HT1080 (cell line): ENCODE results near the gene CDX2. TPM values are rescaled to one million over a fixed set of nuclear protein-coding genes. Genes with fewer than 3 reads are reported as not detected.

Source experiments
- DNase-seq: peaks from one replicate; pipeline ENCODE4 v3.0.0-alpha.2; 2015; ENCODE audit warnings: low read depth
- total RNA-seq: library from RNA; depleted of rRNA; stranded (reverse); fragments of >200 nt; shearing (Covaris generic); gene quantifications from 2 replicates; pipeline ENCODE4 v1.2.3, GENCODE V29; 2014

The CDX2 gene
- total RNA-seq, 1 experiment from 2014 or later = not detected

- DNase-seq = no peak
These were observed 10.0 kb upstream of the CDX2 start for GRCh38 chr13:27979001-27979643.

DNA sequence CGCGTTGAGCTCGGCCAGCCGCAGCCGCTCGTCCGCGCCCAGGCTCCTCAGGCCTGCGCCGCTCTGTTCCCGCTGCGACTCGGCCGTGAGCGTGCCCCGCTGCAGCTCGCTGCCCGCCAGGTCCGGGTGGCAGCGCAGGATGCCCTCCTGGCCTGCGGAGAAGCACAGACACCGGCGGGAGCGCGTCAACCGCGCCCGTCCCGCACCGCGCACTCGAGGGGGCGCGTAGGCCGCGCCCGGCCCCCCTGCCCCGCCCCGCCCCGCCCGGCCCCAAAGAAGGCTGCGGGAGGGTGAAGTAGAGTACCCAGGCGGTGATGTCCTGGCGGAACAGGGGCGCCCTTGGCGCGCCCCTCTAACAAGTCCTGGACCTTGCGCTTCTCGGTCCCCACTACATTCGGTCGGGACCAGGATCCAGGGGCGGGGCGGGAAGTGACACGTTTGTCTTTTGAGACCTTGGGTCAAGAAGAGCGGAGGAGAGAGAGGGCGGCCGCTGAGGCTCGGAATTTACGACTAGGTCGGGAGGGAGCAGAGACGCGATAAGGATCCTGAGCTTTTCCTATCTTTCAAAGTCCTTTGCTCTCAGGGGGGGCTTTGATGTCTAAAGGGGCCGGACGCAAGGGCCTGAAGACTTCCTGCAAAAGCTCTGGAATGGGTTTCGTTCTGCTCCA, 9.3 kb upstream of the CDX2 start:
- no peak for DNase-seq

- DNase-seq = no peak
These were observed 8.6 kb upstream of the CDX2 start for GRCh38 chr13:27977476-27978300.

- no peak for DNase-seq
These were observed 7.4 kb upstream of the CDX2 start for GRCh38 chr13:27976362-27977091.

- no peak for DNase-seq
These were observed 6.6 kb upstream of the CDX2 start for GRCh38 chr13:27975564-27976361.

GRCh38 chr13:27973961-27974662, 5.0 kb upstream of the CDX2 start:
- no peak for DNase-seq

DNA sequence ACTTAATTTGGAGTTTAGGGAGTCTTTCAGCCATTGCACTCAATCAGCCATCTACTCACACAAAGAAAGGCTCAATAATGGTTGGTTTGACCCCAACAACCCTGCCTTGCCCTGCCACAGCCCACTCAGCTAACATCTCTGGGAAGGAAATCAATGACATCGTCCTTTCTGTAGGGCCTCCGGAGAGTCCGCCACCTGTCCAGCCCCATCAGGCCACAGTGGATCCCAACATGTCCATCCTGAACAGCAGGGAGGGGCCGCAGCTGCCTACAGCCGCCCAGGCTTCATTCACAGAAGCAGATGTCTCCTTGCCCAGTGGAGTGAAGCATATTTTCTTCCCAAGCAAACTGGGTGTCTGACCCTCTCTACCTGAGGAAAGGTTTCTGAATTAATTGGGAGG, 4.2 kb upstream of the CDX2 start:
- DNase-seq = no peak

GRCh38 chr13:27972478-27972820, 3.3 kb upstream of the CDX2 start:
- DNase-seq = no peak

DNA sequence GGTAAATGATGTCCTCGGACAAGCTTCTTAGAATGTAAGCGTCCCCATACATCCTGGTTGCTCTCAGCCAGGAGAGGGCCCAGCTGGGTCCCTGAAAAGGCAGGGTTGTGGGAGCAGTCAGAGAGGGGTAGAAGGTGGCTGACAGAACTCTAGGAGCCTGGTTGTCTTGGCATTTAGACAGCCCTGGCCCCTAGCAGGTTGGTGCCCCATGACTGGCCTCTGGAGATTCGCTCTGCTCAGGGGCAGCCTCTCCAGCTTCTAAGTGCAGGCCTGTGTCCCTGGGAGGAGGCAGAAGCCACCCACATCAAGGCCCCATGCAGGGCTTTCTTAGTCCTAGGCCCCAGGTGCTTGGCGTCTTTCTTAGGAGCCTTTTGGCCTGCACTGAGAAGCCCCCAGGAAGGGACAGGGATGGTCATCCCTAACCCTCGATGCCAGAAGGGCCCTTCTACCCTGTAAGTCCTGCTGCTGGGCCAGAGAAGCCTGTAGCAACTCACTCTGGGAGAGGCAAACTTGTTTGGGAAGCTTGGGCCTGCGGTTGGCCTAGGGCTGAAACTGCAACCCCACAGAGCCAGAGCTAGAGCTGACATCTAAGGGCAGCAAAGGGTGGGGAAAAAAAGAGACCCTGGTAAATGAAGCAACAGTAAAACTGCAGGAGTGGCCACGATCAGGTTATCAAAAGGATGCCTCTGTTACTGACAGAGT, 2.8 kb upstream of the CDX2 start:
- DNase-seq = no peak

- DNase-seq = no peak
These were observed 2.1 kb upstream of the CDX2 start for GRCh38 chr13:27971236-27971645.

GRCh38 chr13:27970382-27971235, 1.5 kb upstream of the CDX2 start:
- DNase-seq = no peak

- DNase-seq = no peak
These were observed 733 bp upstream of the CDX2 start for GRCh38 chr13:27969866-27970229.

DNA sequence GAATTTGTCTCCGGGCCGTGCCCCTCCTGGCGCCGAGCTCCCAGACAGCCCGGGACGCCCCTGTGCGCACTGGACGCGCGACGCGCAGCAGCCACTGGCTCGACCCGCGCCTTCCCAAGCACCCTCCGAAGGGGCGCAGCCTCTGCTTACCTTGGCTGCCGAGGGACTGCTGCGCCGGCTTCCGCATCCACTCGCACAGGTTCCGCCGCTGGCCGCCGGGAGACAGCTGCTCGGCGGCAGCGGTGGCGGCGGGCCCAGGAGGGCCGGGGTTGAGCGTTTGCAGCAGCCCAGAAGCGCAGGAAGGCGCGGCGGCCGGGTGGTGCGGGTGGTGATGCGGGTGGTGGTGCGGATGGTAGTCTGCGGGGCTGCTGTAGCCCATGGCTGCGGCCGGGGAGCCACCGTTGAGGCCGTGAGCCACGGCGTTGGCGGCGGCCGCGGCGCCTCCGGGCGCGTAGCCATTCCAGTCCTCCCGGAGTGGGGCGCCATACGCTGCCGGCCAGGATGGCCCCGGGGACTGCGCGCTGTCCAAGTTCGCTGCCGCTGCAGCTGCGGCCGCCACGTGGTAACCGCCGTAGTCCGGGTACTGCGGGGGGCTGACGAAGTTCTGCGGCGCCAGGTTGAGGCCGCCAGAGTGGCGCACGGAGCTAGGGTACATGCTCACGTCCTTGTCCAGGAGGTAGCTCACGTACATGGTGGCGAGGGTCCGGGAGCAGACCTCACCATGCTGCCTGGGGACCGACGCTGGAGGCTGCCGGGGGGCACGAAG, 616 bp downstream of the CDX2 start:
- DNase-seq = no peak

DNA sequence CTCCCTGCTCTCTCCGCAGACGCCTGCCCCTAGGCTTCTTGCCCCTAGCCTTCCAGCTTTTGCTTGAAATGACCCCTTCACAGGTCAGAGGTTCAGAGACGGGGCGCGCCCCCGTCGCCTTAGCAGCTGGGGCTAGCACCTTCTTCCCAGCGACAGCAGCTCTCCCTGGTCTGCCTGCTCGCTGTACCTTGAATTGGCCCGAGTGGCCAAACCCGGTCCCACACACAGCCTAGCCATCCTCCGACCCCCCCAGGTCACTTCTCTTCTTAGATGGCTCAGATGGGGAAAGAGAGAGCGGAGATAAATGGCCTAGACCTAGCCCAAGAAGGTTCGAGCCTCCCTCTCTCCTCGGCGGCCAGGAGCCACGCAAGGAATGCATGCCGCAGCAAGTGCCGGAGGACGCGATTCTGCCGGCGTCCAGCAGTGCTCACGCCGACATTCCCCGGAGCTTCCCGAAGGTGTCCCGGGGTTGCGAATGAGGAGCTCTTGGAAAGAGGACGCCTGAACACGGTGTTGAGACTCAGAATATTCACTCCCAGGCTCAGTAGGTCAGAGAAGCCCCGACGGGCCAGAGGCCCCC, 1.3 kb downstream of the CDX2 start:
- DNase-seq = no peak

GRCh38 chr13:27967203-27967735, 1.8 kb downstream of the CDX2 start:
- no peak for DNase-seq

DNA sequence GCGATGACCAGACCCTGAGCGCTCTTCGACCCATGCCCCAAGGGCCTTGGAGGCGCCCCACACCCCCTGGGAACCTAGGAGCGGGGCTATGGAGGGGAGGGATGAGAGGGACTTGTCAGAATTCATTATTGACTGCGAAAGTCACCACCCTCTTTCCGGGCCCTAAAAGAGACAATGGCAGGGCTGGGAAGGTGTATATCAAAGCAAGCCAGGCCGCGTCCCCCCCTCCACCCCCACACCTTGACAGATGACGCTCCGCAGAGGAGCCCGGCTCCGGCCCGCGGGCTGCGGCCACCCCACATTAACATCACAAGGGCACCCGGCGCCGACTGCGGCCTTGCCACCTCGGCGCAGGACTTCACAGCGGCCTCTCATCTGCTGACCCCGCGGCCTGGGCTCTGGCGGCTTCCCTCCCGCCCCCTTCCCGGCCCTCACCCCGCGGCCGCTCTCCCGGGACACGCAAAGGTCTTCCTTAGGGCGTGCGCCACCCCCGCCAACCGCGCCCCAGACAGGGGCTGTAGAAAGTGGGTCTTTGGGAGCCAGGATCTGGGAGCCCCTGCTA, 2.4 kb downstream of the CDX2 start:
- DNase-seq = no peak
